ENCODE results near the gene EAPP. TPM values are rescaled to one million over a fixed set of nuclear protein-coding genes. Genes with fewer than 3 reads are reported as not detected.
"Not testable (repeated sequence)": the region's sequence is repeated elsewhere in the genome, so short reads cannot be mapped to it uniquely, and the experiment has no call there.

The EAPP gene
- total RNA-seq, 6 experiments from 2014 or later: 15.1 to 20.4 (median 18.2) TPM

- Histone ChIP-seq H3K36me3 (no peaks in the 10 kb centered on the region), H3K4me3 (no peak overlapping the region), H3K4me1 (no peaks in the 10 kb centered on the region), H3K9me3 (no peaks in the 10 kb centered on the region), H3K27ac (no peak overlapping the region), H3K27me3 (no peaks in the 10 kb centered on the region)
- ATAC-seq: no peak
- no peak for DNase-seq
- TF ChIP-seq POLR2A (IDR thresholded peaks at IDR 0.05) (no peak), CTCF (IDR thresholded peaks at IDR 0.05) (no peak)
- intact Hi-C loops (cut with DNase I): no loop called here
- WGBS (ENCODE audit: insufficient coverage, low coverage, low lambda C conversion rate, missing lambda C conversion rate): 80% methylated on average over 1 of the region's 1 CpG
Observed at GRCh38 chr14:34478261-34478660, 61.2 kb downstream of the EAPP start.

GRCh38 chr14:34476036-34476435, 63.5 kb downstream of the EAPP start:
- H3K36me3 ChIP-seq; H3K4me1 ChIP-seq; H3K27ac ChIP-seq; H3K9me3 ChIP-seq; intact Hi-C loops (cut with DNase I); DNase-seq; H3K27me3 ChIP-seq; H3K4me3 ChIP-seq; ATAC-seq: not testable (repeated sequence)
- WGBS (ENCODE audit: insufficient coverage, low coverage, low lambda C conversion rate, missing lambda C conversion rate): 72% methylated on average over 4 of the region's 31 CpGs

DNA sequence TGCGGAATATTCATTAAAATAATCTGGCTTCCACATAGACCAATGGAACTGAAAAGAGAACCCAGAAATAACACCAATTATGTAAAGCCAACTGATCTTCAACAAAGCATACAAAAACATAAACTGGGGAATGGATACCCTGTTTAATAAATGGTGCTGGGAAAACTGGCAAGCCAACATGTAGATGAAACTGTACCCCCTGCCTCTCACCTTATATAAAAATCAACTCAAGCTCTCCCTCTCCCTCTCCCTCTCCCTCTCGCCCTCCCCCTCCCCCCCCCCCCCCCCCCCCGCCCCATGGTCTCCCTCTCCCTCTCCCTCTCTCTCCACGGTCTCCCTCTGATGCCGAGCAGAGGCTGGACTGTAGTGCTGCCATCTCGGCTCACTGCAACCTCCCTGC, 64.3 kb downstream of the EAPP start:
- DNase-seq (no peak), ATAC-seq (no peak)
- Histone ChIP-seq H3K27ac (no peak overlapping the region), H3K9me3 (no peaks in the 10 kb centered on the region), H3K4me1 (no peaks in the 10 kb centered on the region), H3K27me3 (no peaks in the 10 kb centered on the region), H3K36me3 (no peaks in the 10 kb centered on the region), H3K4me3 (no peak overlapping the region)
- TF ChIP-seq POLR2A (IDR thresholded peaks at IDR 0.05) (no peak), CTCF (IDR thresholded peaks at IDR 0.05) (no peak)
- WGBS (ENCODE audit: insufficient coverage, low coverage, low lambda C conversion rate, missing lambda C conversion rate): 84% methylated on average over 3 of the region's 6 CpGs
- intact Hi-C loops (cut with DNase I): no loop called here

- no peak overlapping the region for H3K27ac ChIP-seq
- TF ChIP-seq CTCF (IDR thresholded peaks at IDR 0.05): no peak
- TF ChIP-seq POLR2A (IDR thresholded peaks at IDR 0.05): no peak
- H3K4me3 ChIP-seq: no peak overlapping the region
- ATAC-seq (no peak), DNase-seq (no peak)
- H3K36me3 ChIP-seq: no peaks in the 10 kb centered on the region
- WGBS (ENCODE audit: insufficient coverage, low coverage, low lambda C conversion rate, missing lambda C conversion rate): 81% methylated on average over 2 of the region's 2 CpGs
- no peaks in the 10 kb centered on the region for H3K4me1 ChIP-seq
- intact Hi-C loops (cut with DNase I): no loop called here
- H3K27me3 ChIP-seq: no peaks in the 10 kb centered on the region
- H3K9me3 ChIP-seq: no peaks in the 10 kb centered on the region
Observed at GRCh38 chr14:34474187-34474679, 65.3 kb downstream of the EAPP start.

DNA sequence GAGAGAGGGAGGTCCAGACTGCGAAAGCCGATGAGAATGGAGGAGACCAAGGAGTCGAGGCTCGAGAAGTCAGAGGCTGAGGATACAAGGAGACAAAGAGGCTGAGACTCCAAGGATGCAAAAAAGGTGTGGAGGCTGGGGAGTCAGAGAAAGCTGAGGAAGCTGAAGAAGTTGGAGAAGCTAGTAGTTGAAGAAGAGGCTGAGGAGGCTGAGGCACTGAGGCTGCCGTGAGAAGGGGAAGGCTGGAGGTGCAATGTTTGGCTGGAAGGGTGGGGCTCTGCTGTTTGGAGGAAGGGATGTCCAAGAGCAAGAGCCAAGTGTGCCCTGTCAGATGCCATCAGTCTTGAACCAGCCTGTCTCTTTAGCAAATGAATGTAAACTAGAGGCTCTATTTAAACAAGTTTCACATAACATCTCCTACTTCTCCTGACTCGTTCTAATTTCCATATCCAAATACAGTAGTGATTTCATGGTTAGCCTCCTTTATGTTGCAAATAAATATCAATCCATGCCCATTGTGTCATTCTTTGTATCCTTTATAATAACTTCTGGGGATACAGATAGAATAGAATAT, 66.7 kb downstream of the EAPP start:
- Histone ChIP-seq H3K4me3 (no peak overlapping the region), H3K36me3 (no peaks in the 10 kb centered on the region), H3K4me1 (peaks cover 0 to under 1% (median 0%) of the 10 kb centered on the region in 4 donors), H3K9me3 (no peaks in the 10 kb centered on the region), H3K27ac (no peak overlapping the region), H3K27me3 (no peaks in the 10 kb centered on the region)
- intact Hi-C loops (cut with DNase I): no loop called here
- 75% methylated on average over 6 of the region's 6 CpGs for WGBS (ENCODE audit: insufficient coverage, low coverage, low lambda C conversion rate, missing lambda C conversion rate)
- TF ChIP-seq POLR2A (IDR thresholded peaks at IDR 0.05): no peak
- no peak for TF ChIP-seq CTCF (IDR thresholded peaks at IDR 0.05)
- DNase-seq: no peak
- no peak for ATAC-seq
